Measurements from ENCODE around the gene ROBO1. TPM values are rescaled to one million over a fixed set of nuclear protein-coding genes. Genes with fewer than 3 reads are reported as not detected.

The ROBO1 gene
- total RNA-seq, 1 experiment from 2014 or later: 35.5 TPM

- Histone ChIP-seq H3K4me3 (ENCODE audit: low read length) (no peak overlapping the region), H3K79me2 (ENCODE audit: low read length) (no peaks in the 10 kb centered on the region), H3K4me2 (ENCODE audit: low read length) (no peak overlapping the region), H3K36me3 (ENCODE audit: low read depth, low read length) (no peaks in the 10 kb centered on the region), H3K27me3 (ENCODE audit: low read length) (no peaks in the 10 kb centered on the region), H3F3A (ENCODE audit: low read length, unreplicated experiment) (no peaks in the 10 kb centered on the region), H3K9ac (ENCODE audit: low read length) (no peak overlapping the region), H3K4me1 (ENCODE audit: insufficient read depth, low read length) (no peaks in the 10 kb centered on the region), H3K27ac (ENCODE audit: low read length) (no peak overlapping the region), H3K9me3 (ENCODE audit: low read length) (no peaks in the 10 kb centered on the region), H4K20me1 (ENCODE audit: low read length) (no peaks in the 10 kb centered on the region), H2AFZ (ENCODE audit: low read length) (no peak overlapping the region), H3K9me2 (replicated peaks; ENCODE audit: low read length) (no peaks in the 10 kb centered on the region)
- no TSS peak for BruUV-seq (replicated peaks)
- intact Hi-C loops (cut with micrococcal nuclease): no loop called here
- ChIA-PET CTCF (no interaction called here), POLR2A (ENCODE audit: unreplicated experiment) (no interaction called here)
- DNase-seq: no peak
- TF ChIP-seq EZH2 (IDR thresholded peaks at IDR 0.05; ENCODE audit: low read length, unreplicated experiment) (no peak), EZH2phosphoT487 (IDR thresholded peaks at IDR 0.05; ENCODE audit: borderline replicate concordance, low read length) (no peak), CTCF (conservative IDR thresholded peaks at IDR 0.05; ENCODE audit: low read depth, low read length) (no peak)
- no peak for ATAC-seq
Measured at GRCh38 chr3:79726786-79727185, 41.0 kb downstream of the ROBO1 start.

- no peak overlapping the region for H3K4me2 ChIP-seq (ENCODE audit: low read length)
- TF ChIP-seq CTCF (conservative IDR thresholded peaks at IDR 0.05; ENCODE audit: low read depth, low read length): peak; percentile 65
- no peak for TF ChIP-seq EZH2phosphoT487 (IDR thresholded peaks at IDR 0.05; ENCODE audit: borderline replicate concordance, low read length)
- no peak for TF ChIP-seq EZH2 (IDR thresholded peaks at IDR 0.05; ENCODE audit: low read length, unreplicated experiment)
- no peaks in the 10 kb centered on the region for H3K36me3 ChIP-seq (ENCODE audit: low read depth, low read length)
- no peak overlapping the region for H3K4me3 ChIP-seq (ENCODE audit: low read length)
- no peaks in the 10 kb centered on the region for H3F3A ChIP-seq (ENCODE audit: low read length, unreplicated experiment)
- H3K4me1 ChIP-seq (ENCODE audit: insufficient read depth, low read length): no peaks in the 10 kb centered on the region
- no peaks in the 10 kb centered on the region for H4K20me1 ChIP-seq (ENCODE audit: low read length)
- ChIA-PET POLR2A (ENCODE audit: unreplicated experiment) (no interaction called here), CTCF (no interaction called here)
- intact Hi-C loops (cut with micrococcal nuclease): loop anchor here (5.0 kb wide), 1 partner anchor 202 kb away; no protein-coding TSS in a partner anchor
- DNase-seq (peak; percentile 37), ATAC-seq (no peak)
- H3K27me3 ChIP-seq (ENCODE audit: low read length): no peaks in the 10 kb centered on the region
- H3K9me3 ChIP-seq (ENCODE audit: low read length): no peaks in the 10 kb centered on the region
- H2AFZ ChIP-seq (ENCODE audit: low read length): no peak overlapping the region
- no peaks in the 10 kb centered on the region for H3K9me2 ChIP-seq (replicated peaks; ENCODE audit: low read length)
- H3K27ac ChIP-seq (ENCODE audit: low read length): no peak overlapping the region
- no peak overlapping the region for H3K9ac ChIP-seq (ENCODE audit: low read length)
- H3K79me2 ChIP-seq (ENCODE audit: low read length): no peaks in the 10 kb centered on the region
- BruUV-seq (replicated peaks): no TSS peak
Measured at GRCh38 chr3:79724206-79724605, 43.6 kb downstream of the ROBO1 start.

- H3K9me2 ChIP-seq (replicated peaks; ENCODE audit: low read length): no peaks in the 10 kb centered on the region
- H3K9me3 ChIP-seq (ENCODE audit: low read length): no peaks in the 10 kb centered on the region
- no peak for DNase-seq
- H3F3A ChIP-seq (ENCODE audit: low read length, unreplicated experiment): no peaks in the 10 kb centered on the region
- H2AFZ ChIP-seq (ENCODE audit: low read length): no peak overlapping the region
- H4K20me1 ChIP-seq (ENCODE audit: low read length): no peaks in the 10 kb centered on the region
- no peaks in the 10 kb centered on the region for H3K4me1 ChIP-seq (ENCODE audit: insufficient read depth, low read length)
- H3K9ac ChIP-seq (ENCODE audit: low read length): no peak overlapping the region
- no TSS peak for BruUV-seq (replicated peaks)
- no peaks in the 10 kb centered on the region for H3K79me2 ChIP-seq (ENCODE audit: low read length)
- no peak overlapping the region for H3K27ac ChIP-seq (ENCODE audit: low read length)
- intact Hi-C loops (cut with micrococcal nuclease): no loop called here
- no peak overlapping the region for H3K4me2 ChIP-seq (ENCODE audit: low read length)
- ChIA-PET POLR2A (ENCODE audit: unreplicated experiment) (no interaction called here), CTCF (no interaction called here)
- no peak overlapping the region for H3K4me3 ChIP-seq (ENCODE audit: low read length)
- H3K36me3 ChIP-seq (ENCODE audit: low read depth, low read length): no peaks in the 10 kb centered on the region
- ATAC-seq: no peak
- no peaks in the 10 kb centered on the region for H3K27me3 ChIP-seq (ENCODE audit: low read length)
- no peak for TF ChIP-seq EZH2phosphoT487 (IDR thresholded peaks at IDR 0.05; ENCODE audit: borderline replicate concordance, low read length)
- TF ChIP-seq CTCF (conservative IDR thresholded peaks at IDR 0.05; ENCODE audit: low read depth, low read length): no peak
Measured at GRCh38 chr3:79690072-79690471, 77.7 kb downstream of the ROBO1 start.

Data from PC-3 (cell line).